HK-2 (cell line): ENCODE measurements around the gene MED4.

Experiments used
- DNase-seq: peaks from one replicate; pipeline ENCODE4 v3.0.0-alpha.2; 2018; ENCODE audit not compliant: unreplicated experiment

The MED4 gene

GRCh38 chr13:48094781-48095502 lies at the start of gene MED4:
Gene MED4 (minus strand): TSS chr13:48095104. CDS start chr13:48095078, 26 bp downstream.
- DNase-seq: peak; percentile 91

GRCh38 chr13:48144413-48145035 lies 49.6 kb upstream of the MED4 start:
- DNase-seq: no peak

- no peak for DNase-seq
Observed at GRCh38 chr13:48142436-48142835, 47.5 kb upstream of the MED4 start.

DNA sequence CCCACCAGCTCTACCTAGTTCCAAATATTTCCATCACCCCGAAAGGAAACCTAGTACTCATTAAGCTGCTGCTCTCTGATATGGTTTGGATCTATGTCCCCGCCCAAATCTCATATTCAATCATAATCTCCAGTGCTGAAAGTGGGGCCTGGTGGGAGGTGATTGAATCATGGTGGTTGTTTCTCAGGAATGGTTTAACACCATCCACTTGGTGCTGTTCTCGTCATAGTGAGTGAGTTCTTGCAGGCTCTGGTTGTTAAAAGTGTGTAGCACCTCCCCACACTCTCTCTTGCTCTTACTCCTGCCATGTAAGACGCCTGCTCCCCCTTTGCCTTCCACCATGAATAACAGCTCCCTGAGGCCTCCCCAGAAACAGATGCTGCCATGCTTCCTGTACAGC lies 43.4 kb upstream of the MED4 start:
- DNase-seq: no peak

GRCh38 chr13:48132961-48133360 lies 38.1 kb upstream of the MED4 start:
- no peak for DNase-seq

GRCh38 chr13:48131533-48131932 lies 36.6 kb upstream of the MED4 start:
- no peak for DNase-seq

DNA sequence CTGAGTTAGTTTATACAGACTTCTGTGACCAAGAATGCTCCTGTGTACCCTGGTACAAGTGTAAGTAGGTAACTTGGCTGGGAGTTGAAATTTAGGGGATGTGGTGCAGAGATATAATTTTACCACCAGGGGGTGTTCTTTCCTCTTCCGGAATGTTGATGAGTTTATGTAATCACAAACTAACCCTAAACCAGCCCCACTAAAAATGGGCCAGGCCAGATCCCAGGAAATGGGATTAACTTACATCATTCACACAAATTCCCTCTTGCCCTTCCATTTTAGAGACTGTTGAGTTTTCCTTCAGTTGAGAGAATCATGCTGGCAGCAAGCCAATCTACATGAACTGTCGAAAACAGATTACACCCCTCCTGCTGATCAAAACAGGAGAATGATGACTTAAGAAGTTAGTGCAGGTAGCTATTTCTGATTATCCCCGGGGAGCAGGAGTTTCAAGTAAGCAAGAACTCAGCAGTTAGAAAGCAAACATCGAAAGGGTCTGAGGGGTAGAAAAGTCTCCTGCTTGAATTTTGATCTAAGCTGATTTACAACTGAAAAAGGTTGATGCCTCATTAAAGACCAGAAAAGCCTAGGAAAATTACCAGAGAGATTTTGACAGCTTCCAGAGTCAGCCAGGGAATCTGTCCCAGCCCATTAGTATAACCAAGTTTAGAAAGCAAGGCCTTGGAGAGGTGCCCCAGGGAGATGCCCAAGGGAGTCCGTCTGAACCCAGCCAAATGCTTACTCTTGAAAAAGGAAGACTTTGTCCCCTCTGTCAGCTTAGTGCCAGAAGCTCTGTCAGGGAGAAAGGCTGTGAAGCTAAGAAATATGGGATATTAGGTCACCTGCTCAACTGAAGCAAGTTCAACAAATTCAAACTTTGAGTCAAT lies 32.3 kb upstream of the MED4 start:
- peak; percentile 18 for DNase-seq

DNA sequence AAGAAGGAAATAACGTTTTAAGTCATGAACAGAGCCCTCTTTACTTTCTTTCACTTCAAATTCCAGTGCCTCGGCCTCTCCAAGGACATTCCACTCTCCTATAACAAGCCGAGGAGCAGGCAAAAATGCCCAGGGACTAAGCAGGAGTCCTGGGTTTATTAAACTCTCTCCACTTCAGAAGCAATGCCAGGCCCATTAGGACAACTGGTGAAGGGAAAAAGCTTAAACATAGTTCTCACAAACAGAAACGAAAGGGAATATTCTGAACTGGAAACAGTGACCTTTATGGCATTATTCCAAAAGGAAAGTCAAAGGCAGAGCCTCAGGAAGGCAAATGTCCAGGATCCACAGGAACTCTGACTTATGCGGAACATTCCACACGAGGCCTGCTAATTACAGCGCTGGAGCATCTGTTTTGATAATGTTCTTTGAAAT lies 30.9 kb upstream of the MED4 start:
- DNase-seq: no peak

- DNase-seq: no peak
Observed at GRCh38 chr13:48123812-48124211, 28.9 kb upstream of the MED4 start.

DNA sequence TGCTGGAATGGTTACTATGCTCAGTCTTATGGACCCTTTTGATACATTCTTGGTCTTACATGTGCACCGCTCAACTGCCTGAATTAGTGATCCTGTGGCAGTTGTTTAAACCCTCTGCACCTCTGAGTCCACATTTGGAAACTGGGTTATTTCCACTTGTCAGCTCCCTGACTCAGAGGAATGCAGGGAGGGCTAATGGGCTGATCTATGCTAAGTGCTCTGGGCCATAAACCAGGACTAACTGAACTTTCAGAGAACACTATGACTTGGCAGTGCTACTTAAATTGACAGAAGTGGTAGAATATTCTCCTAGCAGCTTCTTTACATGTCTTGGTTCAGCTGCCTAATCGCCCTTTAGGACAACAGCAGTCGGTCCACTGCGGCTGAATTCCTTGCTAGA lies 26.8 kb upstream of the MED4 start:
- DNase-seq: no peak

DNA sequence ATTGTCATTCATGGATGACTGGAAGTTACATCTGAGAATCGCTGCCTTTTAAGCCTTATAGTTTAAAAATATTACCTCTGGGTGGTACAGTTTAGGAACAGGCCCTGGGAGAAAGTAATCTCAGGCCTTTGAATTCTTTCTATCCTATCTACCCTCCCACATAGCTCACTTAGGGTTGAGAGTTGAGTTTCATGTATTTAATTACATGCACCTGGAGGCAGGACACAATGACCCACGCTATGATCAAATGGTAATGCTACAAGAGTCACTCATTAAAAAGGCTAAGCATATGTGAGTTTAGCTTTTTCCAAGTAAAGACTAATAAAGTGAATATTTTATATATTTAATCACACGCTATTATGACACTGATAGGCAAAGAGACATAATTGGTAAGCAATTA lies 25.3 kb upstream of the MED4 start:
- DNase-seq: no peak

DNA sequence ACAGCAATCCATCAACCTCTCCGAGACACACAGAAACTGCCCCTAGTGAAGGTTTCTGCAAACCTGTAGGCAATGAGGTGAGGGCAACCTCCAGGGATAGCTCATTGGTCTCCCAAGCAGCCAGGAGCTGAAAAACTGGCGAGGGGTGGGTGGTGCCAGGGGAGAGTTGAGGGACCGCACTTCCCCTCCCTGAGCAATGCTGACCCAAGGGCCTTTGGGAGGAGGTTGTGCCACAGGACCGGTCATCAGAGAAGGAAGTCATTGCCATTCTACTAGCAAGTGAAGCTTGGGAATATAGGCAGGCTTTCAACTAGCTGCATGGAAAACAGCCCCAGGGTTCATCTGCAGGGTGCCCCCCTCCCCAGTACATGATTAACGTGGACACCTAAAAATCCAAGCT lies 23.1 kb upstream of the MED4 start:
- no peak for DNase-seq

GRCh38 chr13:48116808-48117207 lies 21.9 kb upstream of the MED4 start:
- no peak for DNase-seq

GRCh38 chr13:48113756-48114130 lies 18.8 kb upstream of the MED4 start:
- DNase-seq: no peak

DNA sequence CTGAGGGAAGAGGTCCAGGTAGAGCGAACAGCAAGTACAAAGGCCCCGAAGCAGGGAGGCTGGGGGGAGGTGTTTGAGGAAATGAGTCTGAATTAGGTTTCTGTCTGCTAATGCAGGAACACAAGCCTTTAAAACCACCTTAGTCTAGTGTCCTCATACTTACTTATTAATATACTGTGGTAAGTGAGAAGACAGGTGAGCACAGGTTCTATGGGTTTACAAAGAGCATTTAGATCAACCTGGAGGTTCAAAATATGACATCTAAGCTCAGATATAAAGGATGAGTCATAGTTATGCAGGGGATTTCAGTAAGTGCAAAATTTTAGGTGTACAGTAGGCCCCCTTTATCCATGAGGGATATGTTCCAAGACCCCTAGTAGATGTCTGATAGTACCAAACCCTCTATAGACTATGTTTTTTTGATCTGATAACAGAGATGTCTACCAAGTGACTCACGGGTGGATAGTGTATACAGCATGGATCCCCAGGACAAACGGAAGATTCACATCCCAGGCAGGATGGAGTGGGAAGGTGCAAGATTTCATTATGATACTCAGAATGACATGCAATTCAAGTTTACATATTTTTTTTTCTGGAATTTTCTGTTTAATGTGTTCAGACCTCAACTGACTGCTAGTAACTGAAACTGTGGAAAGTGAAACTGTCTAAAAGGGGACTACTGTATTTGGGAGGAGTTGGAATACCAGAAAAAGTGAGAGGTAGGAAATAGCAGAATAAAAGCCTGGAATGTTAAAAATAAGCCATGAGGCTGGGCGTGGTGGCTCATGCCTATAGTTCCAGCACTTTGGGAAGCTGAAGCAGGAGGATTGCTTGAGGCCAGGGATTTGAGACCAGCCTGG lies 18.2 kb upstream of the MED4 start:
- no peak for DNase-seq

DNA sequence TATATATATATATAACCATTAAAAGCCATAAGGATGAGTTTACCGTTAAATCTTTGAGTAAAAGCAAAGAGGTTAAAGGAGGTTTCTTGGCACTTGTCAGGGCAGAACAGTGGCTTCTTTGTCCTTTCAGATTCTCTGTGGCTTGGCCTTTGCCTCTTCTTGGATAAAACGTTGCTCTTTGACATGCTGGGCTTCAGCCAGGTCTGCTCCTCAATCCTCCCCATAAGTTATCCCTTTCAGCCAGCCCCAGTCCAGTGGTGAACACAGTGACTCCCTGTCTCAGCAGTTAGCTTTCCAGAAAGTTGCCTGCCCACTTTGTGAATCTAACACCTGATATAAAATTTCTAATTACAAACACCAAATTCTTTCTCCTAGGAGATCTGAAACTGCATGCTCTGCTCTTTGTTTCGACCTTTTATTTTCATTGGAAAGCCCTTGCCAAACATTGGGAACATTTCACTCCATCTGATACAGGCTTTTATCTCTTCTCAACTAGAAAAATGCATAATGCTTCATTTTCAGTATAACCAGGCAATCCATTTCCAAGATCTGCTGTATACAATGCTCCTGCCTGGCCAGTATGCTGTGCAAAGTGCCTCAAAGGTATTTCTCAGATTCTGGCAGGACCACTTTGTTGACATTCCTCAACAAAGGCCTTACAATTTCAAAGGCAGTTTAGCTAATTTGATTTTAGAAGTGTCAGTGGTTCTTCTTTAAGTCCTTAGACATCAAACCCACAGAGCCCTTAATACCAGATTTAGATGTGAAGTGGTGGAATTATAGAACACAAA lies 16.2 kb upstream of the MED4 start:
- no peak for DNase-seq

- DNase-seq: no peak
Observed at GRCh38 chr13:48110132-48110868, 15.4 kb upstream of the MED4 start.

GRCh38 chr13:48108106-48108505 lies 13.2 kb upstream of the MED4 start:
- no peak for DNase-seq

- no peak for DNase-seq
Observed at GRCh38 chr13:48097793-48098192, 2.9 kb upstream of the MED4 start.

DNA sequence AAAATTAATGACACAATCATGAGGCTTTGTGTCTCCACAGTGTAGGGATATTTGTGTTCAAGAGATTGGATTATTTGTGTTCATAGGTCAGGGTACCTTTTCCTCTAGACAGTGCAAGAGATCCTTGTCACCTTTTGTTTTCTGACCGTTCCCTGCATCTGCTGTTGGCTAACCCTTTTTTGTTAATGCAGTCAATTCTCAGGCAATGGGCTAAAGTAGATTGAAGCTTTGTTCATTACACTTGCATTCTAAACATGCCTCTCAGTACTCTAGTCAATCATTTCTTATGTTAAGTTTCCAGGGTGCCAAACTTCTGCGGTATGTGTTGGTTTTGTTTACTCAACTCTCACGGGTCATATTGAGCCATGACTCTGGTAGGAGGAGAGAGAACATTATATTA lies 1.8 kb upstream of the MED4 start:
- no peak for DNase-seq
